Nephron (organoid): ENCODE data around the gene SLIT1.

Experiments
- H3K27ac Mint-ChIP-seq, 3 experiments: 2 replicates each; pipeline ENCODE4 v1.8.0; 2020; ENCODE audit warnings: mixed read lengths in 3 of 3, mild to moderate bottlenecking in 2 of 3, moderate library complexity in 1 of 3
- H3K27me3 Mint-ChIP-seq: 2 replicates; pipeline ENCODE4 v1.8.0; 2021; ENCODE audit warnings: low read depth, mild to moderate bottlenecking, moderate library complexity, mixed read lengths
- H3K36me3 Mint-ChIP-seq: 2 replicates; pipeline ENCODE4 v1.8.0; 2020; ENCODE audit warnings: low read depth, mixed read lengths
- H3K4me1 Mint-ChIP-seq: 2 replicates; pipeline ENCODE4 v1.8.0; 2020; ENCODE audit warnings: mixed read lengths
- H3K4me3 Mint-ChIP-seq, 3 experiments: 2 replicates each; pipeline ENCODE4 v1.8.0; 2020; ENCODE audit warnings: mild to moderate bottlenecking in 3 of 3, mixed read lengths in 3 of 3, moderate library complexity in 2 of 3
- H3K9me3 Mint-ChIP-seq: 2 replicates; pipeline ENCODE4 v1.8.0; 2020; ENCODE audit warnings: mixed read lengths
- TF ChIP-seq, protein P1 (sequence below), 3 experiments: fragments of 200-600 bp; sonication (generic); IDR thresholded peaks; one replicate each; pipeline ENCODE4 v1.5.0; 2021; ENCODE audit warnings: antibody characterized with exemption in 3 of 3; ENCODE audit not compliant: unreplicated experiment in 3 of 3

The SLIT1 gene

DNA sequence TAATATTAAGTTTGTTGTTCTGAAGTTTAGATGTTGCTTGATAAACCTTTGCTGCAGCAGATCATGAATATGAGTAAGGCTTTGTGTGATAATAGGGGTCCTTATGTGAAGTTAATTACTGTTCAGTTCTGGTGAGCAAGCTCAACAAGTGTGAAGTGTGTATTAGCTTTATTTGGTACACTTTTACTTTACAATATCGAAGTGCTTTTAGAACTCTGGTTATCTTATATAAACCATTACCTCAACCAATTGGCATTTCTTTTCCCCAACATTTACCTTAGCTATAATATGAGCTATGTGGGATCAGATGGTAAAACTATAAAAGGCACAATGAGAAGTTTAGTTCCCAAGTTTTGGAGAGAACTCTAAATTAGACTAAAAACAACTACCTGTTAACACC, 226.0 kb downstream of the SLIT1 start:
- Mint-ChIP-seq H3K4me3 (no peak overlapping the region), H3K27ac (no peak overlapping the region), H3K36me3 (peaks cover 22% of the 10 kb centered on the region), H3K4me1 (no peaks in the 10 kb centered on the region), H3K9me3 (no peaks in the 10 kb centered on the region), H3K27me3 (no peaks in the 10 kb centered on the region)
- TF ChIP-seq, protein P1, sequence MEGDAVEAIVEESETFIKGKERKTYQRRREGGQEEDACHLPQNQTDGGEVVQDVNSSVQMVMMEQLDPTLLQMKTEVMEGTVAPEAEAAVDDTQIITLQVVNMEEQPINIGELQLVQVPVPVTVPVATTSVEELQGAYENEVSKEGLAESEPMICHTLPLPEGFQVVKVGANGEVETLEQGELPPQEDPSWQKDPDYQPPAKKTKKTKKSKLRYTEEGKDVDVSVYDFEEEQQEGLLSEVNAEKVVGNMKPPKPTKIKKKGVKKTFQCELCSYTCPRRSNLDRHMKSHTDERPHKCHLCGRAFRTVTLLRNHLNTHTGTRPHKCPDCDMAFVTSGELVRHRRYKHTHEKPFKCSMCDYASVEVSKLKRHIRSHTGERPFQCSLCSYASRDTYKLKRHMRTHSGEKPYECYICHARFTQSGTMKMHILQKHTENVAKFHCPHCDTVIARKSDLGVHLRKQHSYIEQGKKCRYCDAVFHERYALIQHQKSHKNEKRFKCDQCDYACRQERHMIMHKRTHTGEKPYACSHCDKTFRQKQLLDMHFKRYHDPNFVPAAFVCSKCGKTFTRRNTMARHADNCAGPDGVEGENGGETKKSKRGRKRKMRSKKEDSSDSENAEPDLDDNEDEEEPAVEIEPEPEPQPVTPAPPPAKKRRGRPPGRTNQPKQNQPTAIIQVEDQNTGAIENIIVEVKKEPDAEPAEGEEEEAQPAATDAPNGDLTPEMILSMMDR (IDR thresholded peaks at IDR 0.05; ENCODE audit: unreplicated experiment in 3 of 3), result no peak

DNA sequence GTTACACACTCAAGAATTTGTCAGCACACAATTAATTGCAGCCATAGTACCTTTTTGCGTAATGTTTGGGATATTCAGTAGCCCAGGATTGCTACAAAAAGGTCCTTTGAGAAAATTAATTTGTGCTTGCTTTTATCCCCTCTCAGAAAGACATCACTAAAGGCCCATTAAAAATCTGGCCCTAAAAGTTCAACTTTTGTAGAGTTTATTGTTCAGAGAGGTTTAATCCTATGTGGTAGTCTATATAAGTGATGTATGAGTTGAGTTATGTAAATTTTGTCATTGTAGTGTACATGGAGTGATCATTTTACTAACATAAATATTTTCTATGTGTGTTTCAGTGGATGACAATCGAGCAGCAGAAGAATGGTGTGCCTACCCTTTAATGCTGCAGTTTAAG, 227.7 kb downstream of the SLIT1 start:
- Mint-ChIP-seq H3K36me3 (peaks cover 33% of the 10 kb centered on the region), H3K9me3 (no peaks in the 10 kb centered on the region), H3K4me3 (no peak overlapping the region), H3K4me1 (no peaks in the 10 kb centered on the region), H3K27ac (no peak overlapping the region), H3K27me3 (no peaks in the 10 kb centered on the region)
- TF ChIP-seq, protein P1 (IDR thresholded peaks at IDR 0.05; ENCODE audit: unreplicated experiment in 3 of 3), result no peak

DNA sequence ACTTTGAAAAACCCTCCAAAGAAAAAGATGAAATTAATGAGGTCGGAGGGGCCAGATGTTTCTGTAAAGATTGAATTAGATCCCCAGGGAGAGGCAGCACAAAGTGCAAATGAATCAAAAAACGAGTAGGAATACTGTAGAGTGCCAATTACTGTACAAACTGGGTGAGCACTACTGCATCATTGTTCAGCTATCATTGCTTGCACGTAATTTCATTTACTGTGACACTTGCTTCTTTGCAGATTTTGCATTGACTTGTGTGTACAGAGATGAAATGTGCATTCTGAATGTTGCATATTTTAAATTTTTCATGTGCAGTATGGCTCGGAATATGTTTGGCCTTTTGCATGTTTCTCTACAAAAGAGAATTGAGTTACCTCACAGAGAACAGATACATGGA, 230.0 kb downstream of the SLIT1 start:
- TF ChIP-seq, protein P1 (IDR thresholded peaks at IDR 0.05; ENCODE audit: unreplicated experiment in 3 of 3), result no peak
- H3K9me3 Mint-ChIP-seq, result no peaks in the 10 kb centered on the region
- no peak overlapping the region for H3K4me3 Mint-ChIP-seq
- no peak overlapping the region for H3K27ac Mint-ChIP-seq
- H3K27me3 Mint-ChIP-seq, result no peaks in the 10 kb centered on the region
- H3K4me1 Mint-ChIP-seq, result no peaks in the 10 kb centered on the region
- peaks cover 41% of the 10 kb centered on the region for H3K36me3 Mint-ChIP-seq

DNA sequence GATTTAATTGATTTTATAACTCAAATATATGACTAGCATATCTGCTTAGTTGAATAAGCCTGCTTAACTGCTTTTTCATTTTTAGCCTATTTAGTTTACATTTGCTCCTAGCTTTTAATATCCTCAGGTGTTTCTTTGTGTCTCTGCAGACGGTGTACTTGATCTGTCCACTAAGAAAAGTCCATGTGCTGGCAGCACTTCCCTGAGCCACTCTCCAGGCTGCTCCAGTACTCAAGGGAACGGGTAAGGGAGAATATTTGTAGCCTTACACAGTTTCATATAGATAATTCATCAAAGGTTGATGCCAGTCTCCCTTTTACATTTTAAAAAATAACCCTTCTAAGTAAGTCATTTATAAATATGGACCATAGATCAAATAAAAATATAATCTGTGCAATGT, 233.8 kb downstream of the SLIT1 start:
- H3K4me3 Mint-ChIP-seq, result no peak overlapping the region
- no peak overlapping the region for H3K27ac Mint-ChIP-seq
- H3K27me3 Mint-ChIP-seq, result no peaks in the 10 kb centered on the region
- no peaks in the 10 kb centered on the region for H3K9me3 Mint-ChIP-seq
- peaks cover 8% of the 10 kb centered on the region for H3K4me1 Mint-ChIP-seq
- TF ChIP-seq, protein P1 (IDR thresholded peaks at IDR 0.05; ENCODE audit: unreplicated experiment in 3 of 3), result no peak
- peaks cover 42% of the 10 kb centered on the region for H3K36me3 Mint-ChIP-seq

DNA sequence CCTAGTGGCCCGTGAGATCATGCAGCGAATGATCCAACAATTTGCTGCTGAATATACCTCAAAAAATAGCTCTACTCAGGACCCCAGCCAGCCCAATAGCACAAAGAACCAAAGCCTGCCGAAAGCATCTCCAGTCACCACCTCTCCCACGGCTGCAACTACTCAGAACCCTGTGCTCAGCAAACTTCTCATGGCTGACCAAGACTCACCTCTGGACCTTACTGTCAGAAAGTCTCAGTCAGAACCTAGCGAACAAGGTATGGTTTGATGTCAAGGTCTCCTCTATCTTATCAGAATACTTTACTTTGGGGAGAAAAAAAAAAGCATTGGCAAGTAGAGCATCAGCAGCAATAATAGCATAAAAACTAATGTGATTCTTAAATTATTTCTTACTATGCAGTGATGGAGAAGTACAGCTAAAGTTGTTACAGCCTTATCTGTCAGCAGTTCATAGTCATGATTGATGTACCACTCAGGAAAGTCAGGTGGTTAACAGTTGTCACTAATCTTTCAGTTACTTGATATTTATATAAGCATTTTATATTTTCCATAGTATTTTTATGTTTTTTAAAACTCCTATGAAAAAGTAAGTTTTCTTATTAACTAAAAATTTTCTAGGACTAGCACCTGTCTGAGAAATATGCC, 236.6 kb downstream of the SLIT1 start:
- H3K9me3 Mint-ChIP-seq, result no peaks in the 10 kb centered on the region
- H3K4me3 Mint-ChIP-seq, result no peak overlapping the region
- TF ChIP-seq, protein P1 (IDR thresholded peaks at IDR 0.05; ENCODE audit: unreplicated experiment in 3 of 3), result no peak
- H3K27ac Mint-ChIP-seq, result no peak overlapping the region
- H3K27me3 Mint-ChIP-seq, result no peaks in the 10 kb centered on the region
- peaks cover 15% of the 10 kb centered on the region for H3K4me1 Mint-ChIP-seq
- H3K36me3 Mint-ChIP-seq, result peaks cover 25% of the 10 kb centered on the region
